ENCODE data around the gene SYCP2L. TPM values are rescaled to one million over a fixed set of nuclear protein-coding genes. Genes with fewer than 3 reads are reported as not detected.

SYCP2L gene
- total RNA-seq, 1 donor from 2014 or later = 12.5 TPM

DNA sequence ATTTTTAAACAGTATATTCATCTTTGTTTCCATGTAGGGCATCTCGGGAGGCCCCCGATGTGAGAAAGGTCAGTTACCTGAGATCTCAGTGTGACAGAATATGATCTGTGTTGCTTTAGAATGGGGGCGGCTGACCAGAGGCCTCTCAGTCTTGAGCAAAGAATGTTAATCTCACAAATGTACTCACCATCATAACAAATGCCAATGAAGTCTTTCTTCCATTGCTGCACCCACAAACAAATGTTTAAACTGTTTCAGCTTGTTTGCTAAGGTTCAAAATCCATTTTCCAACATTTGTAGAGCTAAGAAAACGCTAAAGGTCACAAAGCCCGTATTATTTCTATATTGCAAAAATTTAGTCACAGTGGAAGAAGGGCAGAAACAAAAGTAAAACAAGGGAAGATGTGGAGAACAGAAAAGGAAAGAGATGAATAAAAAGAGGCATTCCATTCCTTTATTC is 125.5 kb downstream of the SYCP2L start:
- Mint-ChIP-seq H3K27ac (no peak overlapping the region), H3K9me3 (no peaks in the 10 kb centered on the region), H3K36me3 (peaks cover 2% of the 10 kb centered on the region), H3K27me3 (ENCODE audit: insufficient read depth, low read depth) (peaks cover 4% of the 10 kb centered on the region), H3K4me1 (peaks cover 7% of the 10 kb centered on the region), H3K4me3 (no peak overlapping the region)
- no peaks in the 10 kb centered on the region for H3K9me3 ChIP-seq (ENCODE audit: low read depth)
- no peaks in the 10 kb centered on the region for H4K20me1 ChIP-seq (ENCODE audit: low read depth)
- H3K4me2 ChIP-seq = no peak overlapping the region
- no peak overlapping the region for H3K27ac ChIP-seq
- no peak overlapping the region for H3K9ac ChIP-seq
- no peak overlapping the region for H3K4me3 ChIP-seq
- no peaks in the 10 kb centered on the region for H3K27me3 ChIP-seq
- no peak for TF ChIP-seq EZH2phosphoT487 (IDR thresholded peaks at IDR 0.05)
- TF ChIP-seq CTCF (IDR thresholded peaks at IDR 0.05) = no peak
- TF ChIP-seq EZH2 (IDR thresholded peaks at IDR 0.05) = no peak
- no peaks in the 10 kb centered on the region for H3K36me3 ChIP-seq
- DNase-seq (ENCODE audit: low spot score) = no peak
- H3K79me2 ChIP-seq (ENCODE audit: low read depth) = no peaks in the 10 kb centered on the region
- H3F3A ChIP-seq (ENCODE audit: low read depth) = no peaks in the 10 kb centered on the region
- H3K4me1 ChIP-seq = peaks cover 5% of the 10 kb centered on the region
- H2AFZ ChIP-seq (replicated peaks) = no peak overlapping the region

- H3F3A ChIP-seq (ENCODE audit: low read depth) = no peaks in the 10 kb centered on the region
- Mint-ChIP-seq H3K9me3 (no peaks in the 10 kb centered on the region), H3K27me3 (ENCODE audit: insufficient read depth, low read depth) (peaks cover 4% of the 10 kb centered on the region), H3K36me3 (peaks cover 2% of the 10 kb centered on the region), H3K4me1 (peaks cover 7% of the 10 kb centered on the region), H3K4me3 (no peak overlapping the region), H3K27ac (no peak overlapping the region)
- TF ChIP-seq CTCF (IDR thresholded peaks at IDR 0.05) (no peak), EZH2phosphoT487 (IDR thresholded peaks at IDR 0.05) (no peak), EZH2 (IDR thresholded peaks at IDR 0.05) (no peak)
- peaks cover 5% of the 10 kb centered on the region for H3K4me1 ChIP-seq
- H3K79me2 ChIP-seq (ENCODE audit: low read depth) = no peaks in the 10 kb centered on the region
- H3K4me3 ChIP-seq = no peak overlapping the region
- H3K4me2 ChIP-seq = no peak overlapping the region
- DNase-seq (ENCODE audit: low spot score) = no peak
- H3K36me3 ChIP-seq = no peaks in the 10 kb centered on the region
- H3K27me3 ChIP-seq = no peaks in the 10 kb centered on the region
- H3K27ac ChIP-seq = no peak overlapping the region
- no peaks in the 10 kb centered on the region for H4K20me1 ChIP-seq (ENCODE audit: low read depth)
- no peak overlapping the region for H3K9ac ChIP-seq
- H3K9me3 ChIP-seq (ENCODE audit: low read depth) = no peaks in the 10 kb centered on the region
- no peak overlapping the region for H2AFZ ChIP-seq (replicated peaks)
Measured at GRCh38 chr6:11012976-11013720, 126.3 kb downstream of the SYCP2L start.

DNA sequence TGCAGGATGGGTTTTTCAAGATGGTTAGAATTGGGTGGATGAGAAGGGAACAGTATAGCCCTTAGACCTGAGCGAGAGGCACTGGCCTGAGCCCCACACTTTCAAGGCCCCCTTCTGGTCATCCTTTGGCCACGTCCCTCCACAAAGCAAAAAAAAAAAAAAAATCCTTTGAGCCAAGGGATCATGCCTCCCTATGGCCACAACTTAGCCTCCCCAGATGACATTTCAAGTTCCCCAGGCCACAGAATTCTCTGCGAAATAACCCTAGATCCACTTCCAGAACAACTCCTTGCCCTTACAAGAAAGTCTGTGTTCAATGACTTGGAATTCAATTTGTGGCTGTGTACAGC is 126.8 kb downstream of the SYCP2L start:
- H3K9ac ChIP-seq = no peak overlapping the region
- H2AFZ ChIP-seq (replicated peaks) = no peak overlapping the region

More for the DNA sequence above, 126.8 kb downstream of the SYCP2L start:
- Mint-ChIP-seq H3K27me3 (ENCODE audit: insufficient read depth, low read depth) (peaks cover 4% of the 10 kb centered on the region), H3K4me3 (no peak overlapping the region), H3K27ac (no peak overlapping the region), H3K4me1 (peaks cover 7% of the 10 kb centered on the region), H3K36me3 (peaks cover 2% of the 10 kb centered on the region), H3K9me3 (no peaks in the 10 kb centered on the region)
- Histone ChIP-seq H3K4me1 (peaks cover 5% of the 10 kb centered on the region), H3K4me2 (no peak overlapping the region), H3K27me3 (no peaks in the 10 kb centered on the region), H3K79me2 (ENCODE audit: low read depth) (no peaks in the 10 kb centered on the region), H3K9me3 (ENCODE audit: low read depth) (no peaks in the 10 kb centered on the region), H3F3A (ENCODE audit: low read depth) (no peaks in the 10 kb centered on the region), H3K27ac (no peak overlapping the region), H3K4me3 (no peak overlapping the region), H3K36me3 (no peaks in the 10 kb centered on the region), H4K20me1 (ENCODE audit: low read depth) (no peaks in the 10 kb centered on the region)
- peak; percentile 20 for DNase-seq (ENCODE audit: low spot score)
- TF ChIP-seq CTCF (IDR thresholded peaks at IDR 0.05) (peak; percentile 37), EZH2phosphoT487 (IDR thresholded peaks at IDR 0.05) (no peak)

All from neural progenitor cell (in vitro differentiated cells).